Psoas muscle (tissue), 8 donors: ENCODE measurements around the gene PSMD8. TPM values are rescaled to one million over a fixed set of nuclear protein-coding genes. Genes with fewer than 3 reads are reported as not detected.
A peak's percentile ranks its signal among the peaks of the same experiment; 100 is the strongest.
"Not testable (repeated sequence)": the region's sequence is repeated elsewhere in the genome, so short reads cannot be mapped to it uniquely, and the experiment has no call there.

Experiments
- ATAC-seq, 4 donors: fragments of 200-7000 bp; cut with Tn5 transposase; one replicate each; pipeline ENCODE4 v1.9.1; 2020; ENCODE audit warnings: moderate library complexity in 3 of 4, mild to moderate bottlenecking in 2 of 4
- DNase-seq, 2 donors: peaks; one replicate each; pipeline ENCODE4 v3.0.0-alpha.2; 2020
- H3K27ac ChIP-seq: fragments of 200-600 bp; one replicate; pipeline ENCODE4 v1.8.0; 2022
- H3K27me3 ChIP-seq, 3 donors: fragments of 200-600 bp in 1 of 3; one replicate each; pipeline versions ENCODE4 v1.6.1 to v1.8.0; 2013 to 2022; ENCODE audit warnings: low read length in 2 of 3, mild to moderate bottlenecking in 2 of 3, moderate library complexity in 1 of 3; ENCODE audit not compliant: insufficient read depth in 3 of 3
- H3K36me3 ChIP-seq, 2 donors: fragments of 200-600 bp in 1 of 2; one replicate each; pipeline versions ENCODE4 v1.6.1 to v1.8.0; 2013 to 2022; ENCODE audit warnings: low read depth in 1 of 2, mild to moderate bottlenecking in 1 of 2, moderate library complexity in 1 of 2; ENCODE audit not compliant: insufficient read depth in 1 of 2
- H3K4me1 ChIP-seq: fragments of 200-600 bp; one replicate; pipeline ENCODE4 v1.8.0; 2022
- H3K4me3 ChIP-seq: fragments of 200-600 bp; one replicate; pipeline ENCODE4 v1.8.0; 2022; ENCODE audit warnings: mild to moderate bottlenecking
- H3K9me3 ChIP-seq: fragments of 200-600 bp; one replicate; pipeline ENCODE4 v1.8.0; 2022
- CTCF ChIP-seq: fragments of 200-600 bp; IDR thresholded peaks from one replicate; pipeline ENCODE4 v1.8.0; 2022; ENCODE audit warnings: antibody characterized with exemption
- WGBS, 3 donors: extraction: QIAGEN DNeasy Blood & Tissue Kit; methylation state at CpG; one replicate each; pipeline versions ENCODE4 v1.1.6 to v1.1.7; 2013; 5-methylcytosine and 5-hydroxymethylcytosine counted together
- intact Hi-C, 2 donors: fragments of 100-400 bp; cut with DNase I; formaldehyde crosslinking; loops; one replicate each; pipeline versions ENCODE4 v1.11.0 to v1.14.2; 2022
- polyA plus RNA-seq, 3 donors: library from polyadenylated mRNA; stranded (reverse); fragments of 200-250 nt; gene quantifications; one replicate each; pipeline ENCODE4 v1.2.3, GENCODE V29; 2013
- total RNA-seq, 4 donors: library from RNA; stranded (reverse); fragmentation: NEBNext Ultra II Directional in 2 of 4; extraction: Animal tissue kit (Norgen Biotek cat#: 25700) in 2 of 4; gene quantifications; one replicate each; pipeline versions ENCODE4 v1.2.1 to v1.2.4, GENCODE V29; 2021 to 2023
- donor health status: healthy with polysubstance abuse.
- donor health status: DM: no; HTN: no; CAD: no; lungs with moderate emphysema.
- donor health status: Bipolar disorder and iron deficiency.
- donor health status: healthy.
- donor health status: DM: yes; HTN: yes; CAD: no.
- donor health status: DM: no; HTN: no; CAD: no.
- donor health status: DM: no; HTN: no; CAD: no.
- donor health status: DM: yes; HTN: yes; CAD: no.

The PSMD8 gene
- total and polyA plus RNA-seq, 7 donors = 348 to 1,414 (median 791) TPM

DNA sequence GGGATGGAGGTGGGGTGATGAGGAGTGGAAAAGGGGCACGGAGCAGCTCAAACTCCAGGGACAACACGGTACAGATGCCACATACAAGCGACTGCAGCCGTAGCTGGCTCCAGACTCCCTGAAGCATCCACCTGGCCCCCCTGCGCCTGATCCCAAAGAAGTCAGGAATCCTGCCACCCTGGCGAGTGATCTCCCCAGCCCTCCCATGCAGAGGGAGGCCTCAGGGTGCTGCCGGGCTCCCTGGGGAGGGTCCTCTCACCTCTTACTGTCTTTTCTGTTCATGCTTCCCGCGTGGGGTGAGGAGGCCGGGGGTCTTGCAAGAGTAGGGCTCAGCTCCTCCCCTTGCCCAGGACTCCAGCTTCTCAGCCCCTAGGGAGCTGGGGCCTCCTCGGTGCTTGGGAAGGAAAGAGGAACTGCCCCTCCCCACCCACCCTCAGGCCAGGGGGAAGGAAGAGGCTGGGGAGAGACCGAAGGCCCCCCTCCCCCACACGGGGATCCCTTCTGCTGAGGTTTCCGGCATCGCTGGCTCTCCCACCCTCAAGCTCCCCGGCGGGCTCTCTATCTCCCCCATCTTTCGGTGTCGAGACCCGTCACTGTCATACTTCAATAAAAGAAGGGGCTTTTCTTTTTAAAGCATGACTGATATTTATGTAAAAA is 51.6 kb downstream of the PSMD8 start, which contains the start of gene RASGRP4:
Gene RASGRP4 (minus strand): TSS at position 410 of the 657 bp plus-strand sequence. CDS start 128 bp downstream, at position 282.
- H3K4me3 ChIP-seq = peak within 1 kb of the TSS; percentile 36
- no peaks in the 10 kb centered on the region for H3K27me3 ChIP-seq
- H3K4me1 ChIP-seq = peaks cover 2% of the 10 kb centered on the region
- H3K36me3 ChIP-seq = no peaks in the 10 kb centered on the region
- 53 to 59% (median 58%) methylated on average over 18 to 20 of the region's 20 CpGs for WGBS, 3 donors
- H3K9me3 ChIP-seq = no peaks in the 10 kb centered on the region
- ATAC-seq (no peak), DNase-seq (peak in 1 of 2 donors; percentile 66)
- intact Hi-C loops = no loop called here
- no peak within 1 kb of the TSS for H3K27ac ChIP-seq
- no peak for TF ChIP-seq CTCF

DNA sequence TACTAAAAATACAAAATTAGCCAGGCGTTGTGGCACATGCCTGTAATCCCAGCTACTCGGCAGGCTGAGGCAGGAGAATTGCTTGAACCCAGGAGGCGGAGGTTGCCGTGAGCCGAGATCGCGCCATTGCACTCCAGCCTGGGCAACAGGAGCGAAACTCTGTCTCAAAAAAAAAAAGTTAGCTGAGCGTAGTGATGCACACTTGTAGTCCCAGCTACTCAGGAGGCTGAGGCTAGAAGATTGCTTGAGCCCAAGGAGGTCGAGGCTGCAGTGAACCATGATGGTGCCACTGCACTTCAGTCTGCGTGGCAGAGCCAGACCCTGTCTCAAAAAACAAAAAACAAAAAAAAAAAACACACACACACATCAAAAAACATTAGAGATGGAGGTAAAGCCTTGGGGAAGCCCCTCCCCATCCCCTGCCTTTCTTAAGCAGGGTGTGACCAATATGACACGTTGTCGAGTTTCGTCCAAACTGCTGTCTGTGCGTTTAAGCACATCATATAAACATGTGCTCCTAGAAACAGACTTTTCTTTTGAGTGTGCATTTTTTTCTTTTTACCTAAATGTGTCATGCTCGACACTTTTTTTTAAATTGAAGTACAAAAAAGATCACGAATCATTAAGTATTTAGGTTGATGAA is 52.8 kb downstream of the PSMD8 start:
- H3K4me1 ChIP-seq, ATAC-seq, H3K36me3 ChIP-seq, H3K4me3 ChIP-seq, H3K9me3 ChIP-seq, DNase-seq, intact Hi-C loops, H3K27ac ChIP-seq, H3K27me3 ChIP-seq: not testable (repeated sequence)
- WGBS, 3 donors = 71 to 74% (median 73%) methylated on average over 12 to 17 of the region's 17 CpGs

DNA sequence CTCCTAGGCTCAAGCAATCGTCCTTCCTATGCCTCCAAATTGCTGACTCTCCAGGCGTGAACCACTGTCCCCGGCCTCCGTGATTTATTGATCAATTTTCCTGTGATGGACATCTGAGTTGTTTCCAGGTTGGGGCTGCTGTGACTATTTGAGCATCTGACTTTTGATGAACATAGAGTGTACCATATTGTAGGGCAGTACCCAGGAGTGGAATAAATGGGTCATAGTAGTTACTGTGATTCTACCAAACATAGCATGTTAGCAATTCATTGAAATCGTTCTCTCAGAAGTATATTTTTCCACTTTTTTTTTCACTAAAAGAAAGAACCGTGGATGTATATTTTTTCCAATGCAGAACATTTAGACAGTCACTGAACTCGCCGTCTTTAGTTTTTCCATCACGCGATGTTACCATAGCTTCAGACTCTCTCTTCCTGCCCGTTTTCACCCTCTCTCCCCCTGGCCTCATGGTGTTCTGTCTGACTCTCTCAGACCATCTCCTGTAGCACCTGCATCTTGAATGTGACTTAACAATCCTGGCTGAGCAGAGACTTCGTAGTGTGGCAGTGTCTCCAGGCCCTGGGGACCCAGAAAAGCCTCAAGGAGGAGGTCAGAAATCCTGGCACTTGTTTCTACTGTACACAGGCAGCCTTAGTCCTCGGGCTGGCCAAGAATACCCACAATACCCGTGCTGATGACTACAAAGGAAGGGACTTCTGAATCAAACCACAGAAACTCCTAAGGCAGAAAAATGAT is 54.9 kb downstream of the PSMD8 start:
- no peaks in the 10 kb centered on the region for H3K36me3 ChIP-seq
- ATAC-seq = no peak
- WGBS, 3 donors = 68 to 69% (median 69%) methylated on average over 14 of the region's 14 CpGs
- intact Hi-C loops = no loop called here
- no peaks in the 10 kb centered on the region for H3K9me3 ChIP-seq
- no peak for DNase-seq
- H3K27me3 ChIP-seq = no peaks in the 10 kb centered on the region
- no peak overlapping the region for H3K27ac ChIP-seq
- TF ChIP-seq CTCF = no peak
- H3K4me3 ChIP-seq = no peak overlapping the region
- H3K4me1 ChIP-seq = peaks cover 18% of the 10 kb centered on the region

GRCh38 chr19:38429811-38430156 is 55.4 kb downstream of the PSMD8 start:
- DNase-seq (no peak), ATAC-seq (no peak)
- intact Hi-C loops = no loop called here
- Histone ChIP-seq H3K27me3 (no peaks in the 10 kb centered on the region), H3K4me1 (peaks cover 18% of the 10 kb centered on the region), H3K9me3 (no peaks in the 10 kb centered on the region), H3K27ac (no peak overlapping the region), H3K36me3 (no peaks in the 10 kb centered on the region), H3K4me3 (no peak overlapping the region)
- WGBS, 3 donors = 86 to 94% (median 87%) methylated on average over 2 of the region's 2 CpGs
- no peak for TF ChIP-seq CTCF

DNA sequence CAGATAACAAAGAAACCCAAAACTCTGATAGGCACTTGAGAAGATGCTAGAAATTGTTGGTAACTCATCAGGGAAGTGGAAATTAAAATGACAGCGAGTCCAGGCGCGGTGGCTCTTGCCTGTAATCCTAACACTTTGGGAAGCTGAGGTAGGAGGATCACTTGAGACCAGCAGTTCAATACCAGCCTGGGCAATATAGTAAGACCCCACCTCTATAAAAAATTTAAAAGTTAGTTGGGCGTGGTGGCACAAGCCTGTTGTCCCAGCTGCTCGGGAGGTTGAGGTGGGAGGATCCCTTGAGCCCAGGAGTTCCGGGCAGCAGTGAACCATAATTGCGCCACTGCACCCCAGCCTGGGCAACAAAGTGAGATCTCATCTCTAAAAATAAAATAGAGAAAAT is 56.6 kb downstream of the PSMD8 start:
- DNase-seq (no peak), ATAC-seq (no peak)
- peaks cover 0 to 5% of the 10 kb centered on the region in 2 donors for H3K36me3 ChIP-seq
- peak overlapping the region; percentile 98 for H3K27ac ChIP-seq
- intact Hi-C loops = no loop called here
- TF ChIP-seq CTCF = no peak
- no peak overlapping the region for H3K4me3 ChIP-seq
- H3K27me3 ChIP-seq = no peaks in the 10 kb centered on the region
- no peaks in the 10 kb centered on the region for H3K9me3 ChIP-seq
- 87 to 89% (median 88%) methylated on average over 7 of the region's 7 CpGs for WGBS, 3 donors
- peaks cover 27% of the 10 kb centered on the region for H3K4me1 ChIP-seq
